GM19240 (cell line): ENCODE results near the gene TMEM139.
A peak's percentile ranks its signal among the peaks of the same experiment; 100 is the strongest.

Source experiments
- DNase-seq: peaks from one replicate; pipeline ENCODE4 v3.0.0; 2011; ENCODE audit warnings: low spot score; ENCODE audit not compliant: insufficient read length

TMEM139 gene

DNA sequence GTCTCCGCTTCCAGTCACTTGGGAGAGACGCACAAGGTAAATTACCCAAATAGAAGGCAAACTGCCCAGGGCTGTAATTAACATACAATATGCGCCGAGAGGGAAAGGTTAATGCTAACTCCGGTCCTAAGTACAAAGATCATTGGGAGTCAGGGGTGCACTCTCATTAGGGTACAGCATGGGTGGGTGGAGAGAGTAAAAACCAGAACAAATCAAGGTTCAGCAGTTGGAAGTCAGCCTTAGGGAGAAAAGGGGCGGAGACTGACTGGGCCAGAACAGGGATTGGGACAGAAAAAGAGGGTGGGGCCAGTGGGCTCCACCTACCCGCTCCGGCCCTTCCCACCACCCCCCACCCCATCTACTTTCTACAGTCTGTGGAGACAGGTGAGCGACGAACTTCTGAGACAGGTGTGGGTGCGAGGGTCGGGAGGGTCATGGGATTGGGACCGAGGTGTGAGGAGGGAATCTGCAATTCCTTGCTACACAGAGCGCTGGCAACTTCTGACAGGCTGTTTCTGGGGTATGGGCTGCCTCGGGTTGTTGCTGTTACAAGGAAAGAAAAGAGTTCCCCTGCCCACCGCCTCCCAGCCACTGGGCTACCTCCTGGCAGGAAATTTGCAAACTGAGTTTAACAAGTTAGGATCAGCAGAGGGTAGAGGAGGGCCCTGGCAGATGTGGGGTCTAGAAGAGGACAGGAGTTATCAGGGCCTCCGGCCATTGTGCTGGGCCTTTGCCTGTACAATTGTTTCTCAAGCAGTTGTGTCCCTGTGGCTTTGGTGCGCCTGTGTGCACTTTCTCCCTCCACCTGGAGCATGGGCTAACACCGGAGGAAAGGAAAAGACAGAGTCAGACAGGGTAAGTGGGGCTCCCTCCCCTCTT is at the start of gene TMEM139:
Gene TMEM139, plus strand, starts transcription at position 368 of the 879 bp plus-strand sequence. CDS start 1,000 bp downstream, outside the sequence.
- no peak for DNase-seq

GRCh38 chr7:143235561-143235960 is 49.2 kb upstream of the TMEM139 start:
- no peak for DNase-seq

DNA sequence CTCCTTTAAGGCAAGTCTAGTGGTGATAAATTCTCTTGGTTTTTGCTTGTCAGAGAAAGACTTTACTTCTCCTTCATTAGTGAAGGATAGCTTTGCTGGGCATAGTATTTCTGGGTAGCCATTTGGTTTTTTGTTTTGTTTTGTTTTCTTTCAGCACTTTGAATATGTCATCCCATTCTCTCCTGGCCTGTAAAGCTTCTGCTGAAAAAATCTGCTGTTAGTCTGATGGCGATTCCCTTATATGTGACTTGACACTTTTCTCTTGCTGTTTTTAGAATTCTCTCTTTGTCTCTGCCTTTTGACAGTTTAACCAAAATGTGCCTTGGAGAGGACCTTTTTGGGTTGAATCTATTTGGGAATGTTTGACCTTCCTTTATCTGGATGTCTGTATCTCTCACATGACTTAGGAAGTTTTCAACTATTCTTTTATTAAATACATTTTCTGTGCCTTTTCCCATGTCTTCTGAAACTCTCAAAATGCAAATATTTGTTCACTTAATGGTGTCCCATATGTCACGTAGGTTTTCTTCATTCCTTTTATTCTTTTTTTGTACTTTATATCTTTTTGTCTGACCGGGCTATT is 48.3 kb upstream of the TMEM139 start:
- DNase-seq: no peak

- no peak for DNase-seq
These were observed 47.4 kb upstream of the TMEM139 start for GRCh38 chr7:143237366-143237765.

DNA sequence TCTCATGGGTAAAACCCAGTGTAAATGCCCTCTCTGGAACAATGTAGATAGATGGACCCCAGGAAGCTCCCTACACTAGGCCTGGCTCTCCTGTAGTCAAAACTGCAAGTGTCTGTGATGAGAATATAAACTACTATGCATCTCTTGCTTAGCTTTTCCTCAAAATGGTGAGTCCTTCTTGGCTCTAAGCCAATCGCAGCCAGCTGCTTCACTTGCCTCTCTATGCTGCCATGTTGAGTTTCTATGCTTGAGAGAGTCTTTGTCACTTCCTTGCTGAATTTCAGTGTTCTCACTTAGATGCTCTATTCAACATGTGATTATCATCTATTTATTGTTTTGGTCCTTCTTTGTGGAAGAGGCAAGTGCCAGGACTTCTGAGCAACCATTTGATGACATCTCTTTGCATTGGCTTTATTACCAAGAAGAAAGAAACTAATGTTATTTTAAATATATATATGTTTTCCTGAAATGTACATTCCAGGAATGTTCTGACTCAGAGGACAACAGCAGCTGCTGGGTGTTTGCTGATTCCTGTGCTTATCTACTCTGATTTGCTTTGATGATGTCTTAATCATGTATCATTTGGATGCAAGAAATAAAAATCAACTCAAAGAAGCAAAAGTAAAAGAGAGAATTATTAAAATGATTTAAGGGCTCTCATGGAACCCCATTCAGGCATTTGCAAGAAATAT is 46.3 kb upstream of the TMEM139 start:
- no peak for DNase-seq

- DNase-seq: no peak
These were observed 44.9 kb upstream of the TMEM139 start for GRCh38 chr7:143239813-143240212.

DNA sequence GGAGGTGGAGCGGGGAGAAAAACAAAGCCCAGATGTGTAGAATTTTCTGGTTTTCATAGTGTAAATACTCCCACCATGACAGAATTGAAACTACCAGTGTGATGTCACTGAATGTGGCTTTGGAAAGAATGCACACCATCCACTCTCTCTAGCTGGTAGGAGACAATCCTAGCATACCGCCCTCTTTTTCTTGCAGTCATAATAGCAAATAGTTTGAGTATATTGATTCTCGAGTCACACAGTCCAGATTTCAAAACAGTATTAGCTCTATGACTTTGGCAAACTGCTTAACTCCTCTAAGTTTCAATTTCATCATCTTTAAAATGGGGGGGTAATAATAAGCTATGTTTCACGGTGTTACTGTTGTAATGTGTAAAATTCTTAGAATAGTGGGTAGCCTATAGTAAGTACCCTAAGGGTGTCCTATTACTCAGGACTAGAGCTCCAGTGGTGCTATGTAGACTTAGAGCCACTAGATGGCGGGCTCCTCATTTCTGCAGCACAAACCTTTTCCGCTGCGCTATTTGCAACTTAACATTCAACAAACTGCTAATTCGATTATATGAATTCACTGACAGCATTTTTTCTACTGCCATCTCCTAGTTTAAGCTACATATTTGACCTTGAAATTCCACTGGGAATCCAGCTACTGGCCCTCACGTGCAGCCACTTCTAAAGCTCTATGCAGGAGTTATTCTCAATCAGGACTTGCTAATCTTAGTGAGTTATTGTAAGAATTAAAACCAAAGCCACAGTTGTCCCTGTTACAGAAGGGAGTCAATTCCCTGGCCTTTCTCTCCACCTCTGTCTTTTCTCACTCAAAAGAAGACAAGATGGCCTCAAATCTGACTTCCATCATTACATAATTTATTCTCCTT is 44.2 kb upstream of the TMEM139 start:
- DNase-seq: peak; percentile 20

- no peak for DNase-seq
These were observed 42.5 kb upstream of the TMEM139 start for GRCh38 chr7:143242306-143242705.

DNA sequence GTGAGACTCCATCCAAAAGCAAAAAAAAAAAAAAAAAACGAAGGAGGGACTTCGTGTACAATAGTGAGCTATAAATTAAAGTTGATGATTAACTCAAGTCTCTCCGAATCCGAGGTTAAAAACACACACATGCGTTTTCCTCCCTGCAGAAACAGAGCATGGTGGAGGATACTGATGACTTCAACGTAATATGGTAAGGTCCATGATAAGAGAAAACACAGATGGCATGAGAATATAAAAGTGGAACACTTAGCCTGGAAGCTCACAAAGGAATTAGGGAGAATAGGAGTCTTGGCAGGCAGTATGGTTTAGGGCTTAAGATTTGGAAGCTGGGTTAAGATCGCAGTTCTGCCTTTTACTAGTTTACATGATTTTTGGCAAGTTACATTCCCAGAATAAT is 41.6 kb upstream of the TMEM139 start:
- DNase-seq: no peak

DNA sequence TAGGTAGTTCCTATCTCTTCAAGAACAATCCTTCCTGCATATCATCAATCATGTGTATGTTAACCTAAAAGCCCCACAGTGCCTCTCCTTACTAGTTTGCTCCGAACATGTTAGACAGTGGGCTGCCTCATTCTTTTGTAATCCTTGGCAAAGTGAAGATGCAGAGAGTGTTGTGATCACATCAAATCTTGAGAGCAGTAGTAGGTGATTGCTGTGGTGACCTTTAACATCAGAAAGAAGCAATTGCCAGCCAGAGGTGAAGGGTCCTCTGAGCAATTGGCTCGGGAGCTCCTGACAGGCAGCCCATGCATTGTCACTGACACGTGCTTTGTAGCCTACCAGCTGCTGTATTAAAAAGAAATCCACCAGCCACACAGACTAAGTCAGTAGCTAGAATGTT is 41.1 kb upstream of the TMEM139 start:
- no peak for DNase-seq

DNA sequence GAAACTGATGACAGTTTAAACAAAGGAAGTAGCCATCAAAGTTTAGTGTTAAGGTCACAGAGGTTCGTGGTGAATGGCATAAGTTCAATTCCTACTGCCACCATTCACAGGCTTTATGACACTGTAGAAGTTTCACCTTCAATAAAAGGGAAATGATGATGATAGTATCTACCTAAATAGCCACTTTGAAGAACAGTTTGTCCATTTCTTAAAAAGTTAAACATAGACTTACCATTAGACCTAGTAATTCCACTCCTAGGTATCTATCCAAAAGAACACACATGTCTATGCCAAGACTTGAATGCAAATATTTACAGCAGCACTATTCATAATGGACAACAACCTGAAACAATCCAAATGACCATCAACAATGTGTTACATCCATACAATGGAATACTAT is 40.4 kb upstream of the TMEM139 start:
- DNase-seq: no peak

DNA sequence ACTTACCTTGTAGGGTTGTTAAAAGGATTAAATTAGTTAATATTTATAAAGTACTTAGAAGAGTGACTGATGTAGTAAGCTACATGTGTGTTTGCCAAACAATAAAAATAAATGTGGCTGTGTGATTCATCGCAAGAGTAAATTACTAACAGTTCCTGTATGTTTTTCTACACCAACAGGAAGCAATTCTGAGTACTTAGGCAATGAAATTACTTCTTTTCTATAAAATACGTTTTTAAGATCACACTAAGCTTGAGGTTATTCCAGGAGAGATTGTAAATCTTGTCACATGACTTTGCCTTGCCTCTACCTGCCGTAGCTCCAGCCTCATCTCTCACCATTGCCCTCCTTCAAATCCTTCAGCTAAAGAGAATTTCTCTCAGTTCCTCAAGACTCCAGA is 39.6 kb upstream of the TMEM139 start:
- no peak for DNase-seq

GRCh38 chr7:143247372-143247771 is 37.4 kb upstream of the TMEM139 start:
- no peak for DNase-seq

- DNase-seq: no peak
These were observed 35.9 kb upstream of the TMEM139 start for GRCh38 chr7:143248761-143249354.

DNA sequence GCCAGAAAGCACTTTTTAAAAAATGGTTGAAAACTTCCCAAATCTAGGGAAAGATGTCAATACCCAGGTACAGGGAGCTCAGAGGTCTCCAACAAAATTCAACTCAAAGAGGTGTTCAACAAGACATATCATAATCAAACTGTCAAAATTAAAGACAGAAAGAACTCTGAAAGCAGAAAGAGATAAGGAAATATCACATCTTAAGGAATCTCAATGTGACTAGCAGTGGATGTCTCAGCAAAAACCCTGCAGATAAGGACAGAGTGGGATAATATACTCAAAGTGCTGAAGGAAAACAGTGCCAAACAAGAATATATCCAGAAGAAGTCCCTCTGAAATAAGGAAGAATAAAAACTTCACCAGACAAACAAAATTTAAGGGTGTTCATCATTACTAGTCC is 34.6 kb upstream of the TMEM139 start:
- DNase-seq: no peak

- no peak for DNase-seq
These were observed 33.9 kb upstream of the TMEM139 start for GRCh38 chr7:143250822-143251221.

GRCh38 chr7:143252006-143252405 is 32.8 kb upstream of the TMEM139 start:
- no peak for DNase-seq

DNA sequence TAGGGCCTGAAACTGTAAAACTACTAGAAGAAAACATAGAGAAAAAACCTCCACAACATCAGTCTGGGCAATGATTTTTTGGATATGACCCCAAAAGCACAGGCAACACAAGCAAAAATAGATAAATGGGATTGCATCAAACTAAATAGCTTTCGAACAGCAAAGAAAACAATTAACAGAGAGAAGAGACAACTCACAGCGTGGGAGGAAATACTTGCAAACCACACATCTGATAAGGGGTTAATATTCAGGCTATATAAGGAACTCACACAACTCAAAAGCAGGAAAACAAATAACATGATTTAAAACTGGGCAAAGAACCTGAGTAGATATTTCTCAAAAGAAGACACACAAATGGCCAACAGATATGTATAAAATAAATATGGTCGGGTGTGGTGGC is 29.2 kb upstream of the TMEM139 start:
- DNase-seq: no peak

- no peak for DNase-seq
These were observed 28.4 kb upstream of the TMEM139 start for GRCh38 chr7:143256325-143256724.

DNA sequence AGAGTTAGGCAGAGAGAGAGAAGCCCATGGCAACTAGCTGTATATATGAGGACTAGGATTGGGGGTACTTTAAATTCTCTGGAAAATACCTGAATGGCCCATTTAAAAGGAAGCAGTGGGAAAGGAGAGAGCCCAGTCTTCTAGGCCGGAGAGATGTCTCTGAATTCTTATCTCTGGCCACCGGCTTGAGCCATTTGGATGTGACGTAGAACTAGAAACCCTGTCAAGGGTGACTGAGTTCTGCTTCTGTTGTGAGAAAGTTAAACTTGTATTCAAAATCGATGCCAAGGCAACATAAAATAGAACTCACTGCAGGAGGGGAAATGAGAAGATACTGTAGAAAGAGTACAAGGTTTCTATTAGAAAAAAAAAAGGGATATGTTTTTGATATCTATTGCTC is 27.8 kb upstream of the TMEM139 start:
- DNase-seq: no peak

DNA sequence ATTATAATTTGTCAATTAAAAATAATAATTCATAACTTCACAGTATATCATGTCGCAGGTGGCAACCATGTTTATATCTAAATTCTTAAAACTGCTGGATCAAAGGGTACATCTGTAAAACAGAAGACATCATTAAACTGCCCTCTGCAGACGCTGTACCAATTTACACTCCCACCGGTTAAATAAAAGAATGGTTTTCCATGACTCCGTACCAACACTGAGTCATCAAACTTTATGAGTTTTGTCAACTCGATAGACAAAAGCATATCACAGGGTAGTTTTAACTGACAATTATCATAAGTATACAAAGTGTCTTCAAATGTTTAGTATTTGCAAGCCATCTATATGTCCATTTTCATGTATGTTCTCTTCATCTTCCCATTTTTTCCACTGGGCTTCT is 27.3 kb upstream of the TMEM139 start:
- no peak for DNase-seq
